ENCODE data around the gene RAB12.

Gene RAB12

DNA sequence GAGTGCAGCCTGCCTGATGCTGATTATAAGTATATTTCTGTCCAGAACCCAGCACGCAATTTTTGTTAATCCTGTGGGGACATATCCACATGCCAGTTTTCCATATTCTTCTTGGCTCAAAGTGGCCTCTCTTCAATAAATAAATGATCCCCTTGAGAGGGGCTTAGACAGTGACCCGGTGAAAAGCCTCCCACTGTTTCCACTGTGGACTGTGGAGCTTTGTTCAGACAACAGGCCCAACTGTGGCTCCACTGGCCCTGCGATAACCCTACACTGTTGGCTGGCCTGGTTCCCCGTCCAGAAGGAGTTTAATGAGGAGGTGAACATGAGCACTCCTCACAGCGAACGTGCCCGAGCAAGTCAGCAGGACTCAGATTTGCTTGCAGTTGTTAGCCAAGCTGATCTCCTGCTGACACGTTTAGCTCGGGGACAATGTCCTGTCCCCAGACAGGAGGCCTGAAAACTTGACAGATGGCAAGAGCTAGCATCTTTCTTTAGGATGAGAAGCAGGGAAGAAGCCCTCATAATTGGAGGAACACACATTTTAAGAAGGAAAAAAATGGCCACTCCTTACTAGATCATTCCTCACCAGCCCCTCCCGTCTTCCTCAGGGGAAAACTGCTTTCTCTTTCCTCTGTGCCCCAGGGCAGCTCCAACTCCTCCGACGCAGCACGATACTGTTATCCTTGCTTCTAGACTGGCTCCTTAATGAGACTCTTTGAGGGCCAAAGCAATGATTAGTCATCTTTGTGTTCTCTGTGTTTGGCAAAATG is 76.1 kb downstream of the RAB12 start:
- DNase-seq (ENCODE audit: low spot score): no peak

GRCh38 chr18:8685914-8686216 is 76.6 kb downstream of the RAB12 start:
- no peak for DNase-seq (ENCODE audit: low spot score)

DNA sequence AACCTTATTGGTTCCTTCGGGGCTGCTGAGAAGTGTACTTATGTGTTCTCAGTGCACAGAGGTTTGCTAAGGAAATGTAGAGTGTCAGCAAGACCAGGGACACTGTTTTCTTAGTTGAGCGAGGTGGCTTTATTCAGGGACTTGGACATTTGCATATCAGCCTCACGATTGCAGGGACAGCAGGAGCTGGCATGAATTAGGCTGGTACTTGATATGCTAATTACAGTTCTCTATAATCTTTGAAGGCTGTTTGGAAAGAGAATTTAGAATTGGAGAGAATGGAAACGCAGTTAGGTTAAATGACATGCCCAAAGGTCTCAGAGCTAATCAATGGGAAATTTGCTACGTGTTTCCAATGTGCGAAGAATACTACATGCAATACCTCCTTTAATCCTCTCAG is 77.4 kb downstream of the RAB12 start:
- no peak for DNase-seq (ENCODE audit: low spot score)

- no peak for DNase-seq (ENCODE audit: low spot score)
Observed at GRCh38 chr18:8688216-8688800, 79.1 kb downstream of the RAB12 start.

- DNase-seq (ENCODE audit: low spot score): no peak
Observed at GRCh38 chr18:8688816-8689215, 79.6 kb downstream of the RAB12 start.

Data from activated CD4-positive, alpha-beta T cell treated with anti-CD3 and anti-CD28 coated beads, Interleukin-2, Interleukin-4, amounts not matched to agents 100 ng/mL and 50 ng/mL, durations not matched to agents 16 hours and 8 hours (primary cell).